Measurements from ENCODE around the gene PHOX2A. TPM values are rescaled to one million over a fixed set of nuclear protein-coding genes. Genes with fewer than 3 reads are reported as not detected.
"Not testable (repeated sequence)": the region's sequence is repeated elsewhere in the genome, so short reads cannot be mapped to it uniquely, and the experiment has no call there.

PHOX2A gene
- polyA plus RNA-seq, 3 donors = 0.22 TPM; not detected in 2

- DNase-seq (ENCODE audit: extremely low read depth in 1 of 11, low read depth in 9 of 11, low spot score in 4 of 11) = no peak
Observed at GRCh38 chr11:72226701-72227100, 17.3 kb downstream of the PHOX2A start.

DNA sequence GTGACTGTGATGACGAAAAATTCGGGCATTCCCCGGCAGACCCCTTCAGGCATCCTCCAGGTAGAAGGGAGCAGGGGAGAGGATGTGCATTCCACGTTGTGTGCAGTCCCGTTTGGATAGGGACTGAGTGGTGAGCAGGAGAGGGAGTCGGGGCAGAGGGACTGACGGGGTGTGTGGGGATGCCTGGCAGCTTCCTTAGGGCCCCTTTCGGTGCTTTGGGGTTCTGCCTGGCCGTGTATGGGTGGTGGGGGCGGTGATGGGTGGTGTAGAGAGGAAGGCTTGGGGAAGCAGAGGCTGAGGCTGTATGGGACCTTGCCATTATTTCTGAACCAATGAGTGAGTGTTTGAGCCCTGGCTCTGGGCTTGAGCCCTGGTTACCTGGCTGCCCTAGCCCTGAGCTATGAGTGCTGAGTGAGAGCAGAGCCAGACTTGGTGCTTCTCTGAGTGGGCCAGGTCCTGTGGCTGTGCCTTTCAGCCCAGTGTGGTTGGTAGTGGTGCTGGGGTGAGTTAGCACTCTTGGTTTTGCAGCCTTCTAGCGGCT, 18.5 kb downstream of the PHOX2A start:
- no peak for DNase-seq (ENCODE audit: extremely low read depth in 1 of 11, low read depth in 9 of 11, low spot score in 4 of 11)

DNA sequence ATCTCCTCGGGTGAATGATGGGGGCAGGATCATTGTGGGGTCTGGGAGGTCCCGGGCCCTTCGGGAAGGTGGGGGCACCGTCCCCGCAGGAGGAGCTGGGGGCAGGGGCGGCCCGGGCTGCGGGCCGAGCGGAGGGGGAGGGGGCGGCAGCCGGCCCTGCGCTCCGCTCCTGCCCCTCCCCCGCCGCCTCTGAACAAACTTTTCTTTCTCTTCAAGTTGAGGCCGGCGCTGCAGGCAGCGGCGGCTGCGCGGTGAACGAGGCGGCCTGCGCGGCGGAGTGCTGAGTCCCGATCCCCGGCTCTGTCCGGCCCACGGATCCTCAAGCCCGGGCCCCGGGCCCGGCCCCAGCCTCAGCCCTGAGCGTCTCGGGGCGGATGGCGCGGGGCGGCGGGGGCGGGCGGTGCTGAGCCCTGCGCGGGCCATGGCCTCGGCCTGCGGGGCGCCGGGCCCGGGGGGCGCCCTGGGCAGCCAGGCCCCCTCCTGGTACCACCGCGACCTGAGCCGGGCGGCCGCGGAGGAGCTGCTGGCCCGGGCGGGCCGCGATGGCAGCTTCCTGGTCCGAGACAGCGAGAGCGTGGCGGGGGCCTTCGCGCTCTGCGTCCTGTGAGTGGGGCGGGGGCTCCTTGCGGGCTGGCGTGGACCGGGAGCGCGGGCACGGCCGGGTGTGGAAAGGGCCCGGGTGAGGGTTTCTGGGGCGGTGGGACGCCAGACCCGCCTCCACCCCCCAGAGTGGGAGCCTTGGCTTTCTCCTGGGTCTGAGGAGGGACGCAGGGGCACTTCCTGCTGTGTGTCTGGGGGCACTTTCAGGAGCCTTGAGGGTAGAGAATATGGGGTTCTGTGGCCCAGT, 19.2 kb downstream of the PHOX2A start, which contains the start of gene INPPL1:
INPPL1 (plus strand) TSS at position 204 of the 847 bp plus-strand sequence; CDS start at position 422, 218 bp downstream.
- no peak for DNase-seq (ENCODE audit: extremely low read depth in 1 of 11, low read depth in 9 of 11, low spot score in 4 of 11)

GRCh38 chr11:72223615-72224563, 20.1 kb downstream of the PHOX2A start:
- DNase-seq (ENCODE audit: extremely low read depth in 1 of 11, low read depth in 9 of 11, low spot score in 4 of 11) = peak in 6 of 11 donors; percentile 57 to 69 (median 66)

GRCh38 chr11:72222907-72223614, 20.9 kb downstream of the PHOX2A start:
- peak; percentile 84 to 96 (median 94) for DNase-seq (ENCODE audit: extremely low read depth in 1 of 11, low read depth in 9 of 11, low spot score in 4 of 11)

DNA sequence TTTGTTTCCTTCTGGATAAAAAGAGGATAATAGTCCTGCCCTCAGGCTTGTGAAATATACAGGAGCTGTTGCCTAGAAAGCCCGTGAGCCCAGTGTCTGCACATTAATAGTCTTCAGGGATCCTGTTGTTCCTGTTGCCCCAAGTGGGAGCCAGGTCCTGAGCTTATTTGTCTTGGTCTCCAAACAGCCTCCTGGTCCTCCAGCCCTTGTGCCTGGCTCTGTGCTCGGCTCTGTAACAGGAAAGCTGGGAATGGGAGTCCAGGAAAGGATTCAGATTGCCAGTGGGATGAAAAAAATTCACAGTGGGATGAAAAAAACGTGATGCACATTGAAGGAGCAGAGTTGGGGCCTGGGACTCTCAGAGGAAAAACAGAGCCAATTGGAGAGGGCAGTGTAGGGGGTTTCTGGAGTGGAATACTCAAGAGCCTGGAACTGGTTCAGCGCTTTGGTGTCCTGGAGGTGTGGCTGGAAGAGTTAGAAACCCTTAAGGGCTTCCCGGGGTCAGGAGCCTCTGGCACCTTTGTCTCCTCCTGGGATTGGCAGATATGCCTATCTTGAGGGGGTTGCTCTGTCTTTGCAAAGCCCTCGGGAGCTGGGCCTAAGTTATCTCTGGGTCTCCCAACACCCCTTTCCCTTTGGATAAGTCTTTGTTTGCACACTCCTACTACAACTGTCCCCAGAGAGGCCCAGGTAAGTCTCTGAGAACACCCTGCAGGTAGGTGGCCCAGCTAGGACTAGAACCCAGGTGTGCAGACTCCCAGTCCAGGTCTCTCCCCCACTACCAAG, 21.7 kb downstream of the PHOX2A start:
- DNase-seq (ENCODE audit: extremely low read depth in 1 of 11, low read depth in 9 of 11, low spot score in 4 of 11) = no peak

DNA sequence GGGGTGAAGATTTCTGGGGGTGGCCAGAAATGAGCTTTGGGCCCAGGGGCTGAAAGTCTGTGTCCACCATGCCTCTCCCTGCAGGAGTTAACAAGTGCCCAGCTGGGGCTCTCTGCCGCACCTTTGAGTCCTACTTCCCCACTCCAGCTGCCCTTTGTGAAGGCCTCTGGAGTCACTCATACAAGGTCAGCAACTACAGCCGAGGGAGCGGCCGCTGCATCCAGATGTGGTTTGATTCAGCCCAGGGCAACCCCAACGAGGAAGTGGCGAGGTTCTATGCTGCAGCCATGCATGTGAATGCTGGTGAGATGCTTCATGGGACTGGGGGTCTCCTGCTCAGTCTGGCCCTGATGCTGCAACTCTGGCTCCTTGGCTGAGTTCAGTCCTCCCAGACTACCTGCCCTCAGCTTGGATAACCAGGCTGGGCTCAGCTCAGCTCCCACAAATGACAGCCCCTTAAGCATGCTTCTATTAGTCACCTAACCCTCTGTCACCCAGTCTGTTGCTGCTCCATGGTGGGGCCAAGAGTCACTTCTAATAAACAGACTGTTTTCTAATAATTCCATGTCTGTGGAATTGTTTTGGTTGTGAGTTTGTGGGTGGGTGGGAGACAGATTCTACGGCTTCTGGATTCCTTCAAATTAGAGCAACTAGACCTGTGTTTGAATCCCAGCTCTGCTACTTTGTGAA, 22.4 kb downstream of the PHOX2A start:
- no peak for DNase-seq (ENCODE audit: extremely low read depth in 1 of 11, low read depth in 9 of 11, low spot score in 4 of 11)

DNA sequence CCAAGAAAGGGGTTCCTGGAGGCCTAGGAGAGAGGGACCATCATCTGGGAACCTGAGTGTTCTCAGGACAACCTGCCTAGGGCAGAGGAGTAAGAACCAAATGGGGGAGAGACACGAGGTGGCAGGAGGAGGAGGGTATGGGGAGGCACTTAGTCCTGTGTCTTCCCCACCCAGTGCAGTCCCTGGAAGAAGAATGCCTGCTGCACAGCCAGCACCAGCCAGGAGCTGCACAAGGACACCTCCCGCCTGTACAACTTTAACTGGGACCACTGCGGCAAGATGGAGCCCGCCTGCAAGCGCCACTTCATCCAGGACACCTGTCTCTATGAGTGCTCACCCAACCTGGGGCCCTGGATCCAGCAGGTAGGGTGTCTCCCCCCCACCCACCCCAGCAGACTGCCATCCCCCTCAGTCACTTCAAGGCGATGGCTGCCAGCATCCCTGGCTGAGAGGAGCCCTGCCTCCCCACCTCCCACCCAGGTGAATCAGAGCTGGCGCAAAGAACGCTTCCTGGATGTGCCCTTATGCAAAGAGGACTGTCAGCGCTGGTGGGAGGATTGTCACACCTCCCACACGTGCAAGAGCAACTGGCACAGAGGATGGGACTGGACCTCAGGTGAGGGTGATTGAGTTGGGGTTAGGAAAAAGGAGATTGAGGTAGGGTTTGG, 23.1 kb downstream of the PHOX2A start:
- DNase-seq (ENCODE audit: extremely low read depth in 1 of 11, low read depth in 9 of 11, low spot score in 4 of 11) = no peak

DNA sequence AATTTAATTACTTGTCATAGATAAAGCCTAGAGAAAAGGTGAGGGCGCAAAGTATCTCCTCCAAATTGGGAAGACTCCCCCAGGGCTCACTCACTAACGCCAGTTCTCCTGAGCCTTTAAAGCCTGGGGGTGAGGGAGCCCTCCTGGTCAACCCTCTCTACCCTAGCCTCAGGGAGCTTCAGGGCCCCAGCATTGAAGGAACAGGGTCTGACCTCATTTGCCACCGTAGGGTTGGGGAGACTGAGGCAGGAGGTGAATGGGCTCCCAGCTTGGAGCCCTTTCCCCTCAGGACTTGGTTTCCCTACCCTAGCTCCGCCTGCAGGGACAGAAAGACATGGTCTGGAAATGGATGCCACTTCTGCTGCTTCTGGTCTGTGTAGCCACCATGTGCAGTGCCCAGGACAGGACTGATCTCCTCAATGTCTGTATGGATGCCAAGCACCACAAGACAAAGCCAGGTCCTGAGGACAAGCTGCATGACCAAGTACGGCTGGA, 25.7 kb downstream of the PHOX2A start:
- DNase-seq (ENCODE audit: extremely low read depth in 1 of 11, low read depth in 9 of 11, low spot score in 4 of 11) = no peak

GRCh38 chr11:72217841-72218240, 26.1 kb downstream of the PHOX2A start:
- no peak for DNase-seq (ENCODE audit: extremely low read depth in 1 of 11, low read depth in 9 of 11, low spot score in 4 of 11)

DNA sequence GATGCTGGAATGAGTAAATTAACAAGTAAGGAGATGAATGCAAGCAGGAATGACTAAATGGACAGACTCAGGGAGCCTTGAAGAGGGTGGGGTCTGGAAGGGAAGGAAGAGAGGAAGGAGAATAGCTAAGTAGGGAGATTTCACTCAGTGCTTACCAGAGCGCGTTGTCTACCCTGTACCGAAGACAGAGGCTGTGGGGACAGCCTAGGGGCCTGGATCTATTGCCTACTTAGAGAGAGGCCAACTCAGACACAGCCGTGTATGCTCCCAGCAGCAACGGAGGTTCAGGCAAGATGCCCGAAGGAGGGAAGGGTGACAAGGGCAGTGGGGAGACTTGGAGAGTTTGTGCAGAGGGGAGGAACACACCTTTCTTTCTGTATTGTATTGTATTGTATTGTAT, 27.3 kb downstream of the PHOX2A start, which contains the start of gene FOLR2:
FOLR2 (plus strand) TSS at position 157 of the 400 bp plus-strand sequence. CDS start 1,791 bp downstream, outside the sequence.
- DNase-seq (ENCODE audit: extremely low read depth in 1 of 11, low read depth in 9 of 11, low spot score in 4 of 11) = no peak

DNA sequence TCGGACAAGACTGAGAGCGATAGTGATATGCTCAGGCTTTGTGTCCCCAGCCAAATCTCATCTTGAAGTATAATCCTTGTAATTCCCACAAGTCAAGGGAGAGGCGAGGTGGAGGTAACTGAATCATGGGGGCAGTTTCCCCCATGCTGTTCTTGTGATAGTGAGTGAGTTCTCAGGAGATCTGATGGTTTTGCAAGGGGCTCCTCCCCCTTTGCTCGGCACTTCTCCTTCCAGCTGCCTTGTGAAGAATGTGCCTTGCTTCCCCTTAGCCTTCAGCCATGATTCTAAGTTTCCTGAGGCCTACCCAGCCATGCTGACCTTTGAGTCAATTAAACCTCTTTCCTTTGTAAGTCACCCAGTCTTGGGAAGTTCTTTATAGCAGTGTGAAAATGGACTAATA, 34.9 kb downstream of the PHOX2A start:
- DNase-seq (ENCODE audit: extremely low read depth in 1 of 11, low read depth in 9 of 11, low spot score in 4 of 11) = no peak

GRCh38 chr11:72208281-72208680, 35.7 kb downstream of the PHOX2A start:
- no peak for DNase-seq (ENCODE audit: extremely low read depth in 1 of 11, low read depth in 9 of 11, low spot score in 4 of 11)

- not testable (repeated sequence) for DNase-seq (ENCODE audit: extremely low read depth in 1 of 11, low read depth in 9 of 11, low spot score in 4 of 11)
Observed at GRCh38 chr11:72206794-72207193, 37.2 kb downstream of the PHOX2A start.

DNA sequence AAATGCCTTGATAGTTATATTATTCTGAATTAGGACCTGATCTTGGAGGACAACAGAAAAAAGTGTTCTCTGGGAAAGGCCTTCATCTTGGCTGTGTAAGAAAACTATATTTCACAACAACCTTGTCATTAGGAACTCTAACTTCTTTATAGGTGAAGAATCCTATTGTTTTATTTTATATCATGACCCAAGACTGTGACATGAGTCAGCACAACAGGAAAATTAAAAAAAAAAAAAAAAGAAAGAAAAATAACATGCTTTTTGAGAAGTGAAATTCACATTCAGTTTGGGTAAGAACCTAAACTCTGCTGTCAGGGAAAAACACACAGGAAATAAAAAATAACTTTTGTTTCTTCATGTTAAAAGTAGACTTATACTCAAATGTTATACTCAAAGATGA, 39.1 kb downstream of the PHOX2A start:
- no peak for DNase-seq (ENCODE audit: extremely low read depth in 1 of 11, low read depth in 9 of 11, low spot score in 4 of 11)

DNA sequence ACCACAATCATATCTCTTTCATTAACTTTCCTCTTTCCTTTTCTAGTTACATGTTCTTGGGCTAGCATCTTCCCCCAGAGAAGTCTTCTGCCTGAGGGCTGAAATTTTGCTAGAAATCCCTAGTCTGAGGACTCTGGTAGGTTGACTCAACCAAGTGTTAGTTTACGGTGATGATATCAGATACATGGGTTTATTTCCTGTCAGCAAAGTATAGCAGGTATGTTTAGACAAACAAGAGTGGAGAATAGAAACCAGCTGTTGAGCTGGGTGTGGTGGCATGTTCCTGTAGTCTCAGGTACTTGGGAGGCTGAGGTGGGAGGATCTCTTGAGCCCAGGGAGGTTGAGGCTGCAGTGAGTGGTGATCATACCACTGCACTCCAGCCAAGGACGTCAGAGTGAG, 40.8 kb downstream of the PHOX2A start:
- DNase-seq (ENCODE audit: extremely low read depth in 1 of 11, low read depth in 9 of 11, low spot score in 4 of 11) = no peak

DNA sequence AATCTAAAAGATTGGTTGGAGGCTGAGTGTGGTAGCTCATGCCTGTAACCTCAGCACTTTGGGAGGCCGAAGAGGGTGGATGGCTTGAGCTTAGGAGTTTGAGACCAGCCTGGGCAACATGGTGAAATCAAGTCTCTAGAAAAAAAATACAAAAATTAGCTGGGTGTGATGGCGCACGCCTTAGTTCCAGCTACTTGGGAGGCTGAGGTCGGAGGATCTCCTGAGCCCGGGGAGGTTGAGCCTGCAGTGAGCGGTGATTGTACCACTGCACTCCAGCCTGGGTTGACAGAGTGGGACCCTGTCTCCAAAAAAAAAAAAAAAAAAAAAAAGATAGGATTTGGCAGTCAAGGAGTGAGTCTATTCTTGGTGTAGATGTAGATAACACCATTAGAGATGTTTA, 41.4 kb downstream of the PHOX2A start:
- no peak for DNase-seq (ENCODE audit: extremely low read depth in 1 of 11, low read depth in 9 of 11, low spot score in 4 of 11)
